ENCODE measurements around the gene PHYHD1.
"Not testable (repeated sequence)": the region's sequence is repeated elsewhere in the genome, so short reads cannot be mapped to it uniquely, and the experiment has no call there.

The PHYHD1 gene

GRCh38 chr9:128927731-128928411 lies 7.1 kb downstream of the PHYHD1 start:
- DNase-seq, result peak in 1 of 2 donors; percentile 50

GRCh38 chr9:128928624-128929023 lies 7.8 kb downstream of the PHYHD1 start:
- DNase-seq, result no peak

DNA sequence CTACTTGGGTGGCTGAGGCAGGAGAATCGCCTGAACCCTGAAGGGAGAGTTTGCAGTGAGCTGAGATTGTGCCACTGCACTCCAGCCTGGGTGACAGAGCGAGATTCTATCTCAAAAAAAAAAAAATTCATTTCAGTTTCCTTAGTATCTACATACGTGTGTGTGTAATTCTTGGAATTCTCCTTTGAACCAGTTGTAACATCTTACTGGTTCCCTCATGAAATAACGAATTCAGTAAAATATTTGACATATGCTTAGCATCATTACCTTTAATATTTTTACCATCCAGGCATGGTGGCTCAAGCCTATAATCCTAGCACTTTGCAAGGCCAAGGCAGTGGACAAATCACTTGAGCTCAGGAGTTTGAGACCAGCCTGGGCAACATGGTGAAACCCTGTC lies 8.8 kb downstream of the PHYHD1 start:
- DNase-seq, result no peak

GRCh38 chr9:128933731-128934130 lies 12.9 kb downstream of the PHYHD1 start:
- no peak for DNase-seq

GRCh38 chr9:128936171-128936865 lies 15.5 kb downstream of the PHYHD1 start:
- DNase-seq, result no peak

DNA sequence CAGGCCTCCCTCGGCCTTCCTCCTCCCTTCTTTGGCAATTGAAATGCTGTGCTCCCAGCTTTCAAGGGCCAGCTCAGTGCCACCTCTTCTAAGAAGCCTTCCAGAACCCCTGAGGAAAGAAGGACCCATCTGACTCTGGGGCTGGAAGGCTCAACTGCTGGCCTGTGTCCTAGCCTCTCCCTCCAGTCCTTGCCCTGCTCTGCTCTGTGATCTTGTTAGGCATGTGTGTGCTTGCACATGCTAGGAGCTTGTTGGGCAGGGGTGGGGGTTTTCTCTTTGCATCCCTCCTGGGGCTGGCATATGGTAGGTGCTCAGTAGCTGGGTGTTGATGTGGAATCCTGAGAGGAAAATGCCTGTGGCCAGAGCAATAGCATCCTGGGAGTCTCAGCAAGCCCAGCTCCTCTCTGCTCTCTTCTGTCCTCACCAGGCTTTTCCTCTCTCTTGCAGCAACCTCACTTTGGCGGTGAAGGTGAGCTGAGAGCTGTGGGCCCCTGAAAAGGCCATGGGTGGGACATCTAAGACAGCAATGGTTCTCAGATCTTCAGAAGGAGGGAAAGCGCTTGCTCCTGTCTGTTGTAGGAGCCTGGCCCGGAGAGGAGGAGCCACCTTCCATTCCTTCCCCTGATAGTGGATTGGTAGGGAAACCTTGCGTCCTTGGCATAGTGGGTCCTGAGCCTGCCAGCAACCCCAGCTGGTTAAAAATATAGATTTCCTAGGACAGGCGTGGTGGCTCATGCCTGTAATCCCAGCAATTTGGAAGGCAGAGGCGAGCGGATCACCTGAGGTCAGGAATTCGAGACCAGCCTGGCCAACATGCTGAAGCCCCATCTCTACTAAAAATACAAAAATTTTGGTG lies 16.8 kb downstream of the PHYHD1 start:
- no peak for DNase-seq

DNA sequence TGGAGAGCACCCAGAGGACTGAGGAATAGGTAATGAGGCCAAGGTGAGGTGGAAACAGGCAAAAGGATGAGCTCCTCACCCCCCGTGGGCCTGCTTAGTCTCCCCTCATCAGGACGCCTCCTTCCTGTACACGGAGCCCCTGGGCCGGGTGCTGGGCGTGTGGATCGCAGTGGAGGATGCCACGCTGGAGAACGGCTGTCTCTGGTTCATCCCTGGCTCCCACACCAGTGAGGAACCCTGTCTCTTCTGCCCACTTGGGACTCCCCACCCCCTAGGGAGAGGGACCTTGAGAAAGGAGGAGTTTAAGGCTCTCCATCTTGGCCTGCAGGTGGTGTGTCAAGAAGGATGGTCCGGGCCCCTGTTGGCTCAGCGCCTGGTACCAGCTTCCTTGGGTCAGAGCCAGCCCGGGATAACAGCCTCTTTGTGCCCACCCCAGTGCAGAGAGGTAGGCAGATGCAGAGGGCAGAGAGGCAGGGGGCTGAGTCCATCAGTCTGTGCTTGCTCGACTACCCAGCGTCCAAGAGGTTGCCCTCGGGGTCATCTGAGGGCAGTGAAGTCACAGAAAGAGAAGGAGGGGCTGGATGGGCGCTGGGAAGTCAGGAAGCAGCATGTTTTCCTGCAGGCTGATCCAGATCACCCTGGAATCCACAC lies 19.6 kb downstream of the PHYHD1 start:
- DNase-seq, result no peak

DNA sequence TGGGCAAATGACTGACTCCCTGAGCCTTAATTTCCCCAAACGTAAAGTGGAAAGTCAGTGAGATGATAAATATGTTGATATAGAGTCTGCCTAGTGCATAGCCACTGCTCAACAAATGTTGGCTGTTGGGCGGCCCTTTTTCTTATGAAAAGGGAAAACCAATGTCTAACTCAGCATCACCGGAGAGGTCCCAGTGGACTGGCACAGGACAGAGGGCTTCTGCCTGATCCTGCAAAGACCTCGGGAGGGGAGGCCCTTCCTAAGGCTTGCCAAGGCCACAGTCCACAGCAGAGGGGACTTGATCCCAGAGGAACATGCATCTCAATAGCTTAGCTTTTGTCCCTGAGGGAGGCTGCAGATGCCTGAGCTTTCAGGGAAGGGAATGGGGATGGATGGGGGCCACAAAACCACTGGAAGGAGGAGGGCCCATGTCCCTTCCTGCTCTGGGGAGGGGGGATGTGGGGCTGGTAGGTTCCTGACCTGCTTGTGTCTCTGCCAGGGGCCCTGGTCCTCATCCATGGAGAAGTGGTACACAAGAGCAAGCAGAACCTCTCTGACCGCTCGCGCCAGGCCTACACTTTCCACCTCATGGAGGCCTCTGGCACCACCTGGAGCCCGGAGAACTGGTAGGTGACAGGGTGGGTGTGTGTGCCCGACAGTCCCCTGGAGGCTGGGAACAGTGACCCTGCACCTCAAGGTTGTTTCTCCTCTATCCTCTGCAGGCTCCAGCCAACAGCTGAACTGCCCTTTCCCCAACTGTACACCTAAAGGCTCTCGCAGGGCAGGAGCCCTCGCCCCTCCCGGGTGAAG lies 20.4 kb downstream of the PHYHD1 start:
- DNase-seq, result no peak

DNA sequence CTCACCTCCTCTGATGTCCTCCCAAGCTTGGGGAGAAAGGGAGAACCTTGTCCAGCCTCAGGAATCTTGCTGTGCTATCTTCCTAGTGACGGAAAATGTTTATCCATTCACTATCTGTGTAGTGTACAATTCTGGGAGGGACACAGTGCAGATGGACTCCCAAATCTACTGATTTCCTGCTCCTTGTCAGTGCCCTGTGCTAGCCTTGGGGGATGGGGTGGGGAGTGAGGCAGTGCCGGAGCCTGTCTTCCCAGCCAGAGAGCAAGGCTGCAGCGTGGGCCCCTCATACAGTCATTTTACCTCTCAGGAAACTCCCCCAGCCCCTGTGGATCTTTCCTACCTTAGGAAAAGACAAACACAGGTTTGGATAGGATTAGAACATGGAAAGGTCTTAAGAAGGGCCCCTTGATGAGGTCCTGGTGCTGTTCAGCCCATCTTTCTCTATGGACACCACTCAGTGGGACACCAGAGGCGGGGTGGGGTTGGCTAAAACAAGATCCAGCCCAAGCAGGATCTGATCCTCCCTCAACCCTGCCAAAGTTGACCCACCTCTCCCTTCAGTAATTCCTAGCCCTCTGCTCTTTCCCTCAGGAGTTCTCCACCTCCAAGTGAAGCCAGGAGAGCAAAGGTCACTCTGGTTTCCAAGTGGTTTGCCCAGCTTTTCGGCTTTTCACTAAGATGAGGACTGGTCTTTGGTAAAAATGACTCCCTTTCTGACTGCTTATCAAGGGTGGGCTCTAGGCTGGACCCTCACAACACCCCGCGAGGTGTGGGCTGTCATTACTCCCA lies 23.2 kb downstream of the PHYHD1 start:
- DNase-seq, result no peak

- not testable (repeated sequence) for DNase-seq
Measured at GRCh38 chr9:128944966-128945365, 24.2 kb downstream of the PHYHD1 start.

GRCh38 chr9:128945798-128946501 lies 25.2 kb downstream of the PHYHD1 start:
- DNase-seq, result no peak

GRCh38 chr9:128946571-128947276 lies 25.9 kb downstream of the PHYHD1 start:
- peak in 1 of 2 donors; percentile 10 for DNase-seq

- DNase-seq, result no peak
Measured at GRCh38 chr9:128947277-128947526, 26.4 kb downstream of the PHYHD1 start.

- DNase-seq, result peak; percentile 98 to 100
Measured at GRCh38 chr9:128947527-128948301, 26.9 kb downstream of the PHYHD1 start, which contains the start of the genes DOLK and NUP188. DOLK (minus strand) TSS chr9:128947603; CDS start chr9:128947303, 300 bp downstream. NUP188 (plus strand) TSS chr9:128947699; CDS start chr9:128947720, 21 bp downstream.

DNA sequence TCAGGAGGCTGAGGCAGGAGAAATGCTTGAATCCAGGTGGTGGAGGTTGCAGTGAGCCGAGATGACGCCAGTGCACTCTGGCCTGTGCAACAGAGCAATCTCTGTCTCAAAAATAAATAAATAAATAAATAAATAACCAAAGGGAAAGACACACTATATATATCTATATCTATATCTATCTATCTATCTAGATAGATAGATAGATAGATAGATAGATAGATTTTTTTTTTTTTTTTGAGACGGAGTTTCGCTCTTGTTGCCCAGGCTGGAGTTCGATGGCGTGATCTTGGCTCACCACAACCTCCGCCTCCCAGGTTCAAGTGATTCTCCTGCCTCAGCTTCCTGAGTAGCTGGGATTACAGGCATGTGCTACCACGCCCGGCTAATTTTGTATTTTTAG lies 40.6 kb downstream of the PHYHD1 start:
- not testable (repeated sequence) for DNase-seq

DNA sequence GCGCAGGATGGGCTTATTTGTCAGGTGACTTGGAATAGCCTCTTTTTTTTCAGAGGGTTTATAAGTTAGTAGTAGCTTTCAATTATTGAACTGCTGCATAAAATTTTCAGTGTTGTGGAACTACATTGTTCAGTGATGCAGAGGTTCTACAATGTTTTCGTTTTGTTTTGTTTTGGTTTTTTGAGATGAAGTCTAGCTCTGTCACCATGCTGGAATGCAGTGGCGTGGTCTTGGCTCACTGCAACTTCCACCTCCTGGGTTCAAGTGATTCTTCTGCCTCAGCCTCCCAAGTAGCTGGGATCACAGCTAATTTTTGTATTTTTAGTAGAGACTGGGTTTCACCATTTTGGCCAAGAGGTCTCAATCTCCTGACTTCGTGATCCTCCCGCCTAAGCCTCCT lies 48.7 kb downstream of the PHYHD1 start:
- no peak for DNase-seq

DNA sequence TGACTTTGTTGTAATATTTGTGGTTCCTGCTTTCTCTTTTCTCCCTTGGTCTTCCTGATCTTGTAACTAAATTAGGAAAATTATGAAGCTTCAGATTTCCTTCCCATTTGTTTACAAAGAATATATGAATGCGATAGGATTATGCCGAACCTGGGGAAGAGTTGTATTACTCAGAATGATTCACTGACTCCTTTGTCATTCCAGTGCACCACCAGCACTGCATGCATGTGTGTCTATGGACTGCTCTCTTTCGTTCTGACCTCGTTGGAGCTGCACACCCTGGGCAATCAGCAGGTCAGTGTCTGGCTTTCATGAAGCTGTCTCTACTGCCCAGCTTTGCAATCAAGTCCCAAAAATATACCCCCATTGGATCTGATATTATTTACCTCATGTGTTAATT lies 52.2 kb downstream of the PHYHD1 start:
- DNase-seq, result no peak

GRCh38 chr9:128979111-128979510 lies 58.3 kb downstream of the PHYHD1 start:
- no peak for DNase-seq

GRCh38 chr9:128983536-128983935 lies 62.8 kb downstream of the PHYHD1 start:
- DNase-seq, result no peak
